HG02884 (cell line): Measurements from ENCODE around the gene RNLS.
"Not testable (repeated sequence)": the region's sequence is repeated elsewhere in the genome, so short reads cannot be mapped to it uniquely, and the experiment has no call there.

Experiments
- ATAC-seq: cut with Tn5 transposase; IDR thresholded peaks from one replicate; pipeline ENCODE4 v1.9.1; 2021; ENCODE audit warnings: mild to moderate bottlenecking, moderate library complexity; ENCODE audit not compliant: unreplicated experiment

The RNLS gene

DNA sequence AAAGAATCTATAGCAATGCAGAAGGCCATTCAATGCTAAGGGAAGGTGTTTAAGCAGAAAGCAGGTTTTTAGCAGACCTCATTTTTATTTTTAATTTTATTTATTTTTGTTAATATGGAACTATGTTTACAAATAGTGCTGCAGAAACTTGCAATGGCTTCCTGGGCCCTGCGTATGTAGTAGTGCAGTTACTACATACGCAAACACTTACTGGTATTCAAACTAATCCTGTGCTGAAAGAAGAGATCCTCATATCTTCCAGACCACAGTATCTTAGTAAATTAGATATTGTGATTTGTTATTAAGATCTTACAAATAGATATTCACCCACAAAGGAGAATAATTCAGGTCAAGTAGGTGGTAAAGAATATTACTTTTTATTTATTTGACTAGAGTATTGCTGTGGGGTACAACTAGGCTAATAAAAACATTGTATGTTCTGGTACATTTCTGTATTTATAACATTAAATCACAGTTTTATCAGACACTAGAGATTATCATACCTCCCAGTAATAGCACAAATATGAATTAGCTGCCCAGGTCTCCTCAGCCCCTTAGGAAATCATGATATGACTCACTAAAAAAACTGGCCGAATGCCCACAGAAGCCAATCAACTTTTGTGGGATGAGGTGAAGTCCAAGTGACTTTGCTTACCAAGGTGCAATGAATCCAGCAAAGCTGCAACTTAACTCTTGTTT, 57.6 kb downstream of the RNLS start:
- ATAC-seq = no peak

DNA sequence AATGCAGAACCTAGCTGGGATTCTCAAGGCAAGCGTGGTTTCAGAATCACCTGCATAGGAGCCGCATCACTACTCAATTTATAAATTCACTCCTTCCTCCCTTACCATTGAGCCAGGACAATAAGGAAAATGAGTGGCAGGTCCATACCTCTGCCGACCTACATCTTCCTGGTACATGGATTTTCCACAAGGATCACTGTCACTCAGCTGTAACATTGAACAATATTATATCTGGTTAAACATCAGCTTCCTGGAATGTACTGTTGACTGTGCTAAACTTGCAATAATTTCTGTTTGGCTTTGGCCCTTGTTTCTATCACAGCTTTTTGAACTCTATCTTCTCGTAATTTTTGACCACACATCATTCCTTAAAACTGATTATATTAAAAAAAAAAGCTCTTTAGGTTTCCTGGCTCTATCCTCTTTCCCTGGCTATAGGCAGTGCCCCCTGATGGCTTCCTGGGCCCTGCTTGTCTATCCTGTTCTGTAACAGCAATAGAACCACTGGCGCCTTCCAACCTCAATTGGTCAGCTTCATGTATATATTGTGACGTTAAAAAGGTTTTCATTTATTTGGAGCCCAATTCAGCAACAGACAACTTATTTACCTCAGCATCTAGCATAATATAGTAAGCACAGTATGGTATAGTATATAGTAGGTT, 59.2 kb downstream of the RNLS start:
- no peak for ATAC-seq

DNA sequence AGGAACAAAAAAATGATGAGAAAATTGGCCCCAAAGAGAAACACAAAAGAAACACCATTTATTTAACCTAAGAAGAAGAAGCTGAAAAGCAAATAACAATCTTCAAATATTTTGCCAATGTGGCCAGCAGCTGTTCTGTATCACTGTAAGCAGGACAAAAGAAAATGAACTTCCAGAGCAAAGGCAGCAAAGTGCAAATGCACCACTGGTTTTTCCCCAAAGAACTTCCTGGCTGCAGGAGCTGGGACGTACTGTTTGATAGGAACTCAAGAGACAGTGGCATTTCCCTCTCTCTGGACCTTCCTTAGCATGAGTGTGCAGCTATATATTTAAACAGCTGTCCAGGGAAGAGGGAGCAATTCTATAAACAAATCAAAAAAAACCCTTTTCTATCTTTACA, 60.4 kb downstream of the RNLS start:
- ATAC-seq = no peak

DNA sequence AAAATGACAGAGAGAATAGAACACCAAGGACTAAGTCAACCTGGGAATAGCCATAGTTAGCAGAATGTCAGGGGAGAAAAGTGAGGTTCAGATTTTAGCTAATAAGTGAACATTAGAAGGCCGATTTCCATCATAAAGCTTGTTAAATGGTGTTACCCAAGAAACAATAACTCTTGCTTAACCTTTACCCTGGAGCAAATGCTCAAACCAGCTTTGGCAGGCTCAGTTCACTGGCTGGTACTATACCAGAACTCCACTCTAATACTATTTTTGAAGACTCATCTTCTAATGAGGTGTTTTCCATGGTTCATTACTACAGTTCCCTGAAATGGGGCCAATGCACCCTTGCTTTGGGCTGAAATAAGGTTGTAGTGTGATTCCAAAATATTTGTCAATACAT, 61.3 kb downstream of the RNLS start:
- ATAC-seq = no peak

DNA sequence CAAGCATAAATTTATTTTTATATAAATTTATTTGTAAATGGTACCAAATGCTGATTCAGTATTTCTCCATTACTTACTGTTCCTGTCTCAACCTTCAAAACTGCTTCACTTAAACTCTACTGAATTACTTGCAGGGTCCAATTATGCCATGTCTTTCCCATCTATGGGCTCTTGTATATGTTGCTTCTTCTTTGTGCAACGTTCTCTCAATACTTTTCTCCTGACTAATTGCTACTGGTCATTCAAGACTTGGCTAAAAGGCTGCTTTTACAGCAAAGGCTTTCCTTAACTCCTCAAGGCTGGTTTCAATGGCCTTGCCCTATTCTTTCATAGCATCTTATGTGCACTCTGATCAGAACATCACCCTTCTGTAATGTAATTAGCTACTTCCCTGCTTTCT, 67.9 kb downstream of the RNLS start:
- no peak for ATAC-seq

DNA sequence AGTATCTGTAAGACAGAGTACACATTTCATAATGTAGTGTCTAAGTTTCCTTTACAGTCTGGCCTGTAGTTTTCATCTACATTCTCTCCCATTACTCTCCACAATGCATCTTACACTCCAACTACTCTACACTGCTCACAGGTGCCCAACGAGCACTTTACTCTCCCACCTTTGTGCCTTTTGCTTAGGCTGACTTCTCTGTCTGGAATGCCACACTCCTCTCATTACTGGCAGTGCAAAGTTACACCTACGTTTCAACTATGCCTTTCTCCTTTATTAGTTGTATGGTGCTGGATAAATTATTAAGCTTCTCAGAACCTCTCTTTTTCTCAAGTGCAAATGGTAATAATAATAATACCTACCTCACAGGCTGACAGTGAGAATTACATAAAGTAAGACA, 70.5 kb downstream of the RNLS start:
- no peak for ATAC-seq

DNA sequence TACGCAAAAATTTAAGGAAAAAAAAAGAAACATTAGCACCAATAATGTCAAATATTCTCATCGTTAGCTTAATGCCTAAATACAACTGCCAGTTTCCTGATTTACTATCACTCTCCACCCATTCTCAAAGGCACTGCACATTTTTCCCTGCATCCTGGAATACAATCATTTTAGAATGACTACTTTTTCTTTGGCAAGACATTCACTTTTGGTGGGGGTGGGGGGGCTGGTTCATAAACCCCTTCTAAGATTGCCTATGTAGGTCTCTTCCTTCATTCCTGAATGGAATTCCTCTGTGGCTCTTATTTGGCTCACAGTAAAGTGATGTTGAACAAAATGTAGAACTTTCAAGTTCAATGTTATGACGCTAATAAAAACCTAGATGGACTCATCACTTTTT, 74.3 kb downstream of the RNLS start:
- ATAC-seq = no peak

DNA sequence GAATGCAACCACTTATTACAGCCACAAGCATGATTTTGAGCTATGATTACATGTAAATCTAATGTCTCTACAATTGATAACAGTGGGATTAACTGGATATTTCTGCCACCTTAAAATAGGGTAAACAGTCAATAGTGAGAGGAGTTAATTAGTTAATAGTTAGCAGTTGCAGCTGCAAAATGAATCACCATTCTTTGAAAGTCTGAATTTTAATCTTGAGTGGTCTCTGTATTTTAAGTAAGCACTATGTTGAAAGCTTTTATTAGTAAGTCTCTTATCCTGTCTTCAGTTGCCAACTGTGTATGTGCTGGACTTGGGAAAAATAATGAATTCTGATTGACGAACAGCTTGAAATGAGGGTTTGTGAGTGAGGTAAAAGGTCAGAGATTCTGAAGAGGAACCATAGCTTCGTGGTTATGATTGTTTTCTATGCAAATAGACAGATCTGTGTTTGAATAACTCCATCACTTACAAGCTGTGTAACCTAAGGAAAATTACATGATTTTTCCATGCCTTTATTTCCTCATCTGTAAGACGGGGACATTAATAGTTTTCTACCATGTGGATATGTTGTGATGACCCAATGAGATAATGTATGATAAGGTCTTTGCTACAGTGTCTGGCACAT, 75.2 kb downstream of the RNLS start:
- ATAC-seq = no peak

DNA sequence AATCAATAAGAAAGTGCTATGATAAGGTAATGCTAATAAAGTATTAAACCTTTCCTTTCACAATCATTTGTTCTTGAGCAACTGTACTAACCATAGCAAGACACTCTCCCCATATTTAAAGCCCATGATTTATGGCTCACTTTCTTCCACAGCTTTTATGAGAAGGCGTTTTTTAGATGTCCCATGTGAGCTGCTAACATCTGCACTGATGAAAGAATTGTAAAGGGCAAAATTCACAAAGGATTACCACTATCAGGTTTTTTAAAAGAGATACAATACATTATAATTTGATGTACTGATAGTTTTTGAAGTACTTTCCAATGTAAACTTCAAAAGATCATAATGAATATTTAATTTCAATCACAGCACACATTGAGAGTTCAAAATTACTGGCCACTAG, 75.7 kb downstream of the RNLS start:
- ATAC-seq = no peak

DNA sequence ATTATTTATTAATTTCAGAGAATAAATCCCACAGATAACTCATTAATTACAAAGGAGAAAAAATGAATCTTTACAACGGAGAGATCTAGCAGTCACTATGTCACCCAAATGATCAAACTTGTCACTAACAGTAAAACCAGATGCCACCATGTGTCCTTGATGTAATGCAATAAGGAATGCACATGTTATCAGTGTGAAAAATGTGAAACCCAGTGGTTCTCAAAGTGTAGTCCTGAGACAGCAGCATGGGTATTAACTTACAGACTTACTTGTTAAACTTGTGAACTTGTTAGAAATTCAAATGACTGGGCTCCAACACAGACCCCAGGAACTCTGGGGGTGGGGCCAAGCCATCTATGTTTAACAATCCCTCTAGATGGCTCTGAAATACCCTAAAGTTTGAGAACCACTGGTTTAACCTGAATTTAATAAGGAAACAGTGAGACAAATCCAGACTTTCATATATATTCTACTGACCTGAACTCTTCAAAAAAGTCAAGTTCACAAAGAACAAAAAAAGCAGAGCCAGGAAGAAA, 77.4 kb downstream of the RNLS start:
- ATAC-seq = no peak

DNA sequence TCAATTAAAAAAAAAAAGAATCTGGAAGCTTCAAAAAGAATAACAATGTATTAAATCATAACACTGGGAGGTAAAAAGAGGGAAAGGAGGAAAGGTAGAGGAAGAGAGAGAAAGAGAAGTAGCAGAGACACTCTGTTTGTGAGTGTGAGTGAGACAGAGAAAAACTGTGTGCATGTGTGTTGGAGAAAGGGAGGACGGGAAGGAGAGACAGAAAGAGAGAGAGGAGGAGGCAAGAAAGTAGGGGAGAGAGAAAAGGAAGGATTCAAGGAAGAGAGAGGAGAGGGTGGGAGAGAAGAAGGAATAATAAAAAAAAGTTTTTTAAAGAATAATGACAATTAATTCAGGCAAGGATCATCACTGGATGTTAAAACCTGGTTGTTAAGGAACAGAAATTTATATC, 77.9 kb downstream of the RNLS start:
- no peak for ATAC-seq

DNA sequence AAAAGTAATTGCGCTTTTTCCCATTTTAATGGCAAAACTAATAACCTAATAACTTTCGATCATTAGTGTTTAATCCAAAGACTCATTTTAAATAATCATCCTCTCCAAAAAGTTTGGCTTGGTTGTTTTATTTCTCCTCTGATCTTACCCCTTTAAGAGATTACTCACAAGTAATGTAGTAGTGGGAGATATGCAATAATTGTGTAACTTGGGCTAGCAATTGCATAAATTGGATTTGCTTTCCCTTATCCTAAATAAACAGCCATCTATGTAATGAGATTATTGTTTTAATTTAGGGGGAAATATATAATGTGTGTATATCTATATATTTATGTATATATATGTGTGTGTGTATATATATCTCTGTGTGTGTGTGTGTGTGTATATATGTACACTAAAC, 82.5 kb downstream of the RNLS start:
- ATAC-seq = no peak

DNA sequence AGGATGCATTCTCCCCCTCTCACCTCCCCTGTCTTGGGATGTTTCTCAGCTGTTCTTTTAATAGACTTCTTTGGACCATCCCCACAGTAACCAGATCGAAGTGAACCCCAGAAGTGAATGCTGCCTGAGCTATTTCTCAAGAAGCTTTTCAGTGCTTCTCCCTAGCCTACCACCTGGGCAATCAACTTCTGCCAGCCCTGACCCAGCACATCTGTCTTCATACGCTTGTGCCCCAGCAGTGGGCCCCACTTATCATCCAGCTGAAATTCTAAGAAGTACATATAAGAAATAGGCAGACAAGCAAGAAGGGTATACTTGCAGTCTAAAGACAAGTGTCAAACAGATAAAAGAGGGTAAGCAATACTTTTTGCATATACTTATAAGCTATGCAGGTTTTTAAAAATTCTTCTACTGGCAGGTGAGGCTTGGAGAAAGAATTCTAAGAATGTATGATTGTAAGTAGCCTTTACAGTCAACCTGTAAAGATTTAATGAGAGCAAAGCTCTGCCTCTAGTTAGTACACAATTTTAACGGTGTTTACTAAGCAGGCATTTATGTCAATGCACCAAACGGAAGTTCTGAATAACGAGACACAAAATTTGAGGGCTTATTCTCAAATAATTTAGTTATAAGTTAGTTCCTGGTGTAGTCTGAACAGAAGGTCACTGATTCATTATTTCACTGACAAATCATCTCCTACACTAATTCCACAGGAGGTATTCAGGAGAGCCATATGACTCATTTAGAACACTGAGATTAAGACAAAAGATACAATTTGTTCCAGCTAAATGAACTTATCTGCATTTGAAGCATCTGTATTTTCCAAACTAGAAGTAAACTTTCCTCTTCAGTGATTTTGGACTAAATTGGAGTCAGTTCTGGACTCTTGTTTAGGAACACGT, 83.3 kb downstream of the RNLS start:
- ATAC-seq = no peak

DNA sequence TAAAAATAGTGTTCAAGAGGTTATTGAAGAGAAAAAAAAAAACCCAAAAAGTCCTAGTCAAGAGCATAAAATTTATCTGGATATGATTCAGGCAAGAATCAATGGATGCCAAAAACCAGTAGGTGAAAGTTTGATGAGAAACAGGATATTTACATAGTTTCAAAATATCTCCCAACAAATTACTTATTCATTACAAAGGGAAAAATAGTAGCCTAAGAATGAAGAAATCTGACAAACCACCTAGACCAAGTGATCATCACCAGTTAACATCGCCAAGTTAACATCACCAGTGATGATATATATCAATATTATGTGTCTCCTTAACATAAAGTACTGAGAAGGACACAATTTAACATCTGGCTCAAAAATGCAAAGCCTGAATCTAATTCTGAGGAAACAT, 85.2 kb downstream of the RNLS start:
- no peak for ATAC-seq

DNA sequence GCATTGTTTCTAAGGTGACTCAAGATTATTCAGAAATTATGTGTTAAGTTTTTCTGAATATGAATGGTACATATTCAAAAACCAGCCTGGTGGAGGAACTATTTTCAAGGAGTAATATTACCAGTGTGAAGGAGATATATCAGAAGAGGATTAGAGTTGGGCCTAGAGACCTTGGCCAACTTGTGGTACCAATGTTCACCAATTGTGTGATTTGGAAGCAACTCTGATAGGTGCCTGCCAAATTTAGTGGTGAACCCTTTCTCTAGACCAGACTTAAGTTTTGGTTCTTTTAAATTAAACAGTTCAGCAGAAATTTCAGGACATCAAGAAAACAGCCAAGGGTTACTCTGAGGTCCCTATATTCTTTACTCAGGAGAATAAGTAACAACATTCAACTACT, 88.6 kb downstream of the RNLS start:
- no peak for ATAC-seq

DNA sequence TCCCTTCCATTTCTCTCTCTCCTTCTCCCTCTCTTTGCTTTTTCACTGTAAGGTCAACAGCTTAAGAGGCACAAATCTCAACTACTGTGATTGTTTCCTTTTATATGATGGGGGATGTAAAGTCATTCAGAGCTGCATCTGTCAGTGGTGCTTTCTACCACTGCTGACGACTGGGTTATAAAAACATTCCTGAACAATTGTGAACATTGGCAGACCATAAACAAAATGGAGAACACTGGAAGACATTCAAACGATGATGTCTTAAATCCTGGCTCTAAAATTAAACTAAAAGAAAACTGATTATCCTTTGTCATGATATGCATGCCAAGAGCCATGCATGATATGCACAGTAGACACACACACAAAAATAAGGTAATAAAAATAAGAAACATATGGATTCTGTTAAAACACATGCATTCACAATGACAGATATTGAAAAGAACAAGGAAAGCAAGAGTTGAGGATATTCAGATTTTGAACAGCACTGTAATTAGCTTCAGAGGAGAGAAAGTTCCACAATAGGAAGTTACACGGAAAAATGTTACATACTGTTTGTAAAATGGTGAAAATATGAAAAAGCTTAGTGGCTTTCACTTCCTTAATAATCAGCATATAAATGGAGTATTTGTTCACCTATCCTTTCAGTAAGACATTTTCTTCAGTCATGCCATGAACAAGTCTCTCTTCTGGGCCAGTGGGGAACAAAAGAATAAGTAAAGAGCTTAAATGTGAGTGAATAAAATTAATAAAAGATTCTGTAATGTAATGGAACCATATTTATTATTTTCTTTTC, 89.2 kb downstream of the RNLS start:
- ATAC-seq = no peak

DNA sequence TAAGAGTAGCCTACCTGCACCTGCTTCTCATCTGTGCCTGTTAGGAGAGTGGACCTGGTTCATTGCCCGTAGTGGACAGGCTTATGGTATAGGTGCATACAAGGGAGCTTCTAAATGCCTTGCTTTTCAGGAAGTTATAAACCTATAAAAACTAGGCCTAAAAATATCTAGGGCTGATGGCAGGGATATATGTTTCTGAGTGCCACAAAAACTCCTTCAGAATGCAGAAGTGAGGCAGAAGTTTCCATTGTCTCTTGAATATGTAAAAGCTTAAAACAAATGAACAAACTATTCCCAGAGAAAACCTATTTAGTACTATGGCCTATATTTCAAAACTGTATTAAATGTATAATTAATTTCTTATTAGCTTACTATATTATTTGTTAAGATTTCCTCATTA, 91.8 kb downstream of the RNLS start:
- no peak for ATAC-seq

DNA sequence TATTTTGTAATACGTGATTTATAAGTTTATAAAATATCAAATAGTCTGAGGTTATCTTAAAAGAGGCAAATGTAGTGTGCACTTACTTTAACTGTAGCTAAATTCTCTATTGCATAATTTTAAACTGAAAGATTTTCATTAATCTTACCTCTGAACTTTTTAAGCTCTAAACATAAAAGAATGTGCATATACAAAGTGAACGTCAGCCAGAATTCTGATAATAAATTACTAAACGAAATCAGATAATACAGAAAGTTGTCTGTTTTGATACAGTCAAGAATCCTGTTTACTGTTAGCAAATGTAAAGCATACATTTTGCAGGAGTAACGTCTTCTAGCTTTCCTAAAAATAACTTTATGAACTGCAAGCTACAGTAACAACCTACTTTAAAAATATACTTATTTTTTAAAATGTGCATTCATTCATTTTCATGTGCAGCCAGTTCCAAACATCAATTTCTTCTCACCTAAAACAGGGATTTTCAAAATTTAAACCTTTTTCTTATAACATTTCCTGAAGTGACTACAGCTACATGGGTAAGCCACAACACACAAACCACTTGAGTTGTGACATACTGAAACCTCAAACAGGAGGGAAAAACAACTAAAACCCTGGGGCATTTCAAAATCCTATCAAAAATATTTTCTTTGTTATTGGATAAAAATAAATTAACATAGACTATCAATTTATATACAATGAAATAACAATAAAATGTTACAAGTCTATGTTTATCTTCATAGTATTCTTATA, 92.7 kb downstream of the RNLS start:
- ATAC-seq = no peak

DNA sequence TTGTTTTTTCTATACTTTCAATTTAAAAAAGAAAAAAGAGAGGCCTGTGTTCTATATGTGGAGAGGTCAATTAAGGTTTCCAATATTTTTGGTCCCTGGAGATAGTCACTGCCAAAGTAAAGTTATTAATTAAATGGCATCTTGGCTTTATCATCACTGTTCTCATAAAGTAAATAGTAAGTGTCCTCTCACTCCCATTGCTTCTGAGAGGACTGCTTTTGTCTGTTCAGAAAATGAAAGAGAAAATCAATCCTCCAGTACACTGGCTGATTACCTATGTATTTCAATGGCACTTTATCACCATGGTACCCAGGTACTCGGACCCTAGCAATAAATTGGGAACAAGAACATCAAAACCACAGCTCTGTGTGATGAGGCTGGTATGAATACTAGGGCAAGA, 94.0 kb downstream of the RNLS start:
- ATAC-seq = no peak

DNA sequence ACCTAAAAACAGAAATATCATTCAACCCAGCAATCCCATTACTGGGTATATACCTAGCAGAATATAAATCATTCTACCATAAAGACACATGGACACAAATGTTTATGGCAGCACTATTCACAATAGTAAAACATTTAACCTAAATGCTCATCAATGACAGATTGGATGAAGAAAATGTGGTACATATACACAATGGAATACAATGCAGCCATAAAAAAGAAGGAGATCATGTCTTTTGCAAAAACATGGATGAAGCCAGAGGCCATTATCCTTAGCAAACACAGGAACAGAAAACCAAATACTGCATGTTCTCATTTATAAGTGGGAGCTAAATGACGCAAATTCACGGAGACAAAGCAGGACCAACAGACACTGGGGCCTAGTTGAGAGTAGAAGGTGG, 96.3 kb downstream of the RNLS start:
- not testable (repeated sequence) for ATAC-seq
